Muscle of arm (tissue), 12 donors: ENCODE data around the gene CNIH3. TPM values are rescaled to one million over a fixed set of nuclear protein-coding genes. Genes with fewer than 3 reads are reported as not detected.

Experiments used
- DNase-seq: peaks from one replicate; pipeline ENCODE4 v3.0.0-alpha.2; 2013
- polyA plus RNA-seq, 12 donors: library from polyadenylated mRNA; unstranded; fragments of 120-200 nt; gene quantifications; one replicate each; pipeline ENCODE4 v1.2.1, GENCODE V29; 2013; ENCODE audit not compliant: insufficient read length in 12 of 12

Gene CNIH3
- polyA plus RNA-seq, 12 donors: 1.9 to 3.8 (median 3.3) TPM; not detected in 2

DNA sequence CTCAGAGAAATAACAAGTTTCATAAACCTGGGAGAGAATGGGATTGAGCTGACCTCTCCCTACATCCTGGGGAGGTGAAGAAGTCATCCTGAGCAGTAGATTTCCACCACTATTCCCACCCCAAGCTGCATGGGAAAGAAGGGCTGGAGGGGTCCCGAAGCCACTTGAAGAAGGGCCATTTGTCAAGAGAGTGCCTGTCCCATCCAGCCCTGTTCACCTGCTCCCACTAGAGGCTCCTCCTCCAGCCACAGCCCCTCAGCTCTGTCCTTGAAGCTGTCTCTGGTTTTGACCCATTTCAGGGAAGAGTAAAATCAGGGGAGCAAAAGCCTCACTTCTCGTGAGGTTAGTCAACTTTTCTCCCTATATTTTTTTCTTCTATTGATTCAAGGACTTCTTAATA, 157.5 kb downstream of the CNIH3 start:
- no peak for DNase-seq

DNA sequence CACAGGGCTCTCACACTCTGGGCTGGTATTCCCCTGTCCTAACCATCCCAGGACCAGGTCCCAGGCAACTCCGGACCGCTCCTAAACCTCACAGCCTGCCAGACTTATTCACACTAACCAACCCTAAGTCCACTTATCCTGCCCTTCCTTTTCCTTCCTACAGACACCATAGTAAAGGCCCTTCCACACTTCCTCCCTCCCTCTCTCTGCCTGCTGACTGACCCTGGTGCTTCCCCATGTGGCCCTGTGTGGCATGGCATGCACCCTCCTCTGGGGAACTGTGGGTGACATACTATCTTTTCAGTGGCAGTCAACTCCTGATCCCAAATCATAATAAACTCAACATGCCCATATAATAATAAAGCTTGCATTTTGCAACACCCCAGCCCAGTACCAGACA, 158.3 kb downstream of the CNIH3 start:
- DNase-seq: no peak

DNA sequence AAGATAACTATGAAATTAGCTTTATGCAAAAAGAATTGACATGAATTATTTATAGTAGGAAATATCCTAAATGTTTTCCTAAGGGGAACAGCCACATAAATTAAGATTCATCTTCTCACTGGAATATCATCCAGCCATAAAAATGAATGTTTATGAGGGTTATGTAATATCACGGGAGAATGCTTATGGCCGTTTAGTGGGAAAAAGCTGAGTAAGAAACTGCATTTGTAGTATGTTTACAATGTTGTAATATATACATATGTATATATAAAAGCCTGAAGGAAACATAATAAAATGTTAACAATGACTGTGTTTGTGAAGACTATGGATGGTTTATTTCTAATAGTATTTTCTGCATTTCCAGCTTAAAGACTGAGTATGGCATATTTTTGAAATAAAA, 161.1 kb downstream of the CNIH3 start:
- DNase-seq: no peak

DNA sequence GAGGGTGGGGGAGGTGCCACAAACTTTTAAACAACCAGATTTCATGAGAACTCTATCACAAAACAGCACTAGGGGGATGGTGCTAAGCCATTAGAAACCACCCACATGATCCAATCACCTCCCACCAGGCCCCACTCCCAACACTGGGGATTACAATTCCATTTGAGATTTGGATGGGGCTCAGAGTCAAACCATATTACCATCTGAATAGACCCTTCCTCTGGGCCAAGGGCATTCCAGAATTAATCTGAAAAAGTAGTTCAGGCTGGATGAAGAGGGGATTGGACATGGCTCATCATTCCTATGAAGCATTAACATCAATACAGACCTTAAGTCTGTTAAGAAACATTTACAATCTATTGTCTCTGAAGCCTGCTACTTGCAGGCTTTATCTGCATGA, 163.4 kb downstream of the CNIH3 start:
- DNase-seq: no peak

DNA sequence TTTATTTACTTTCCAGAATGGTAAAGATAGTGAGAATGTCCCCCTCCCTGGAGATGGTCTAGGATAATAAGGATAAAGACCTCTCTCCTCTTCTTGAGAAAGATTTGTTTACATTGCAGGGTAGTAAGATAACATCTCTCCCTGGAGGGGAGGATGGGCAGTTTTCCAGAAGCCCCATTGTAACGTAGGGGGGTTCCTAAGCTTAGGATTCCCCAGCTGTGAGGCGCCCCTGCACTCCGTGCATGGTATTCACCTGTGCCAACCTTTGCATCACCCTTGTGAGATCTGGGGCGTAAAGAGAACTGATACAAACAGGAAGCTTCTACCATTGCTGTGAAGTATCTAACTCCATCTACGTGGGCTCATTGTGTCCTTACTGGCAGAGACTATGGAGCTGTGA, 164.6 kb downstream of the CNIH3 start:
- DNase-seq: no peak

DNA sequence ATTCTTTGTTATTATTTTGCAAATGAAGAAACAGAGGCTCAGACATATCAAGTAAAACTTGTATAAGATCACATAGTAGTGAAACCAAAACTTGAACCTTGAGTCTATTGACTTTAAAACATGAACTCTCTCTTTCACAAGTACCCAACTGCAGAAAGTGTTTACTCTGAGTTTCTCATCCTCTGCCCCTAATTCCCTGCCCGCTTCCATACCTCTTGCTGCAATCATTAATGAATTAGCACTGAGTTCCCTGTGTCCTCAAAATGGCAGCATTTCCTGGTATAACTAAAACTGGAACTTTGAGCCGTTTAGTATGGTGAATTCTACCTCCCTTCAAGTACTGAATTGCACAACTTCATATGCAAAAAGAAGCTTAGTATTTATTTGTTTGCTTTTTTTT, 165.7 kb downstream of the CNIH3 start:
- no peak for DNase-seq

DNA sequence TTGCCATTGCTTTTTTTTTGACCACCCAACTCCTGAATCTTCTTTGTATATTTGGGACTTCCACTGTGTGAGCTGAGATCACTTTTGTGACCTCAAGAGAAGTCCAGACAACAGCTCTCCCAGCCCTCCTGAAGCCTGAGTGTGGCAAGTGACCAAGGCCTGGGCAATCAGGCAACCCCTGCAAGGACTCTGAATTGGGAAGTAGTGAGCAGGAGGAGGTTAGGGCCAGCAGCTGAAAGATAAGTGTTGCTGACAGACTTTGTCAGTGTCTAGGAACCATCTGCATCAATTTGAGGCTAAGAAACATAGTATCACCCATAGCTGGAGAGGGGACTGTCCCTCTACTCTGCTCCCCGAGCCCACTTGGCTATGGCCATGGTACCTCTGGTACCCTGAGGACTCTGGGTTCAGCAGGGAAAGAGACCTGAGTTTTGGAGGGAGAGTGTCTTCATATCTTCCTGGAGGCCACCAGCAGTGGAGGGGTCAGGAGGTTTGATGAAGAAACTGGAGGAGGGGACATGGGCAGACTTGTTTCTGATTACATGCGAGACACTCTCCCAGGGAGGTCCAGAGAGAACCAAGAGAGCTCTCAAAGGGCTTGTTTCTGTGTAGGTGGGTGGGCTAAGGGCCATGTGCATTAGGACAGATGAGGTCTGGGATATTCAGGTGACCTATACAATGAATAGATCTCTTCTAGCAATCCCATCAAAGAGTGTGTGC, 166.3 kb downstream of the CNIH3 start:
- DNase-seq: no peak

DNA sequence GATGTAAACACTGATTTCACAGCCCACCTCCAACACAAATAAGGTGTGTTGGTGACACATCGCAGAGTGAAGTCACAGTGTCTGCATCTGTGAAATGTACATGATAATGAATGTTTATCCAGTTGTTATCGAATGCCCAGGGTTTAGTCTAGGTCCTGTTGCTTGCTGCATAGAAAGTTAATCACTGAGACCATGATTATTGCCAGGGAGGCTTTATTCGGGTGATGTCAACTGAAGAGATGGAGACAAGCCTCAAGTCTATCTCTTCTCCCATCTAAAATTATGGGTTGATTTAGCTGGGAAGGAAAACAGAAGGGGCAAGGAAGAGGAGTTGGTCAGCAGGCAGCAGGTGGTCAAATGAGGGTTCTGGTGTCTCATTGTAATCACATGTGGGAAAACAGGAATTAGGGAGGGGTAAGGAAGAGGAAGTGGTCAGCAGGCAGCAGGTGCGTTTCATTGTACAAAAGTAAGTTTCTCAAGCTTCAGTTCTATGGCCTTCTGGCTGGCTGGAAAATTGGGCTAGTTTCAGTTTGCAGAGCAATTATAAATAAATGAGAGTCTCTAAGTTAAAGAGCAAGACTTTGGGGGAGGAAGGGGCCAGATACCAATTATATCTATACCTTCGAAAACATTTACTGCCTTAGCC, 167.0 kb downstream of the CNIH3 start:
- DNase-seq: no peak

DNA sequence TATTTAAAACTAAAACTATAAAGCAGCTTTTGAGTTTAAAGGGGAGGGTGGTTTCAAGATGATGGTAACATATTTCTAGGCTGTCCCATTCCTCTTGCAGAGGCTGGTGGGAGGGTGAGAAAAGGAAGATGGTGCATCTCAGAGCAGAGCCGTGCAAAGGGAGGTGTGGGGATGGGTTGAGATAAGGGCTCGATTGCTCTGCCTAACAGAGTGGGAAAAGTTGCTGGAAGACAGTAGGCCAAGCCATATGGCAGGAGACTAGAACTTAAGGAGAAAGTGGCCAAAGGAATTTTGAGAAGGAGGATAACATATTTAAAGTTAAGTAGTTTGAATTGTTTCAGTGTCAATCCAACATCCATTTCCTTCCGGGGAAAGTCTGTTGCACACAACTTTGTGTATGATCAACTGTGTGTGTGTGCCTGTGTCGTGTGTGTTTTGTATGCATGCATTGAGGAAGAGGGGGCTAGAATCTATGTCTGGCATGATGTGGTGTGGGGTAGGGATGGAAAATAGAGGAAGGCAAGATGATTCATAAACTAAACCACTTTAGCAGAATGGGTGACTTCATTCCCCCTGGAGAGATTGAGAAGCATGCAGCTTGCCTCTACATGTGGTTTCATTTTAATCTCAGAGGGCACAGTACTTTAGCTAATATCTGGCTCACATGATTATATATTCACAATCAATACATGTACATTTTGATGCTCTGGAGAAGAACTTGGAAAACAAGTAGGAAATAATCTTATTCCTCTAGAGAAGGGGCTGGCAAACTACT, 168.3 kb downstream of the CNIH3 start:
- no peak for DNase-seq

DNA sequence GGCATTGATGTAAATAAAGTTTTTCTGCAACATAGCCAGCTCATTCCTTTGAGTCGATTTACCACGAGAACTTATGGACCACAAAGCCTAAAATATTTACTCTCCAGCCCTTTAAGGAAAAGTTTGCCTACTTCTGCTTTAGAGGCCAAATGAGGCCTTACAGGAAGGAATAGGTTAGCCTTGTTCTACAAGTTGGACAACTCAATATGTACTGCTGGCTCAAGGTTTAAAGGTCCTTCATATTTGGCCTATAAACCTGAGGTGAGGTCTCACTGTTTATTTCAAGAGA, 168.9 kb downstream of the CNIH3 start:
- DNase-seq: no peak

DNA sequence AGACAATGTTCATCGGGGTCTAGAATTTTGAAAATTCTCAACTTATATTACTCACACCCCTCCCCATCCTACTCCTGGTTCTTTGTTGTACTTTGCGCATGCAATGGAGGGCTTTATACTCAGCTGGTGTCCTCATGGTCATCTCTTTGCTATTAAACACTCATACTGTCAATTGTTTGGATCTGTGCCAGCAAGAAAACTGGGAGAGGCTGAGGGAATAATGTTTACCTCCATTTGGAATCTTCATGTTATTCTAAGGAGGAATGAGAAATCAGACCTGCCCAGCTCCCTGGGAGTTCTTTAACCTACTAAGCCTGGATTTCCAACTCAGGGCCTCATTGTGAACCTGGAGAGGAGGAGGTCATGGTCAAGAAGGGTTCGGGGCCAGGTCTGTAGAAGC, 169.5 kb downstream of the CNIH3 start:
- no peak for DNase-seq

DNA sequence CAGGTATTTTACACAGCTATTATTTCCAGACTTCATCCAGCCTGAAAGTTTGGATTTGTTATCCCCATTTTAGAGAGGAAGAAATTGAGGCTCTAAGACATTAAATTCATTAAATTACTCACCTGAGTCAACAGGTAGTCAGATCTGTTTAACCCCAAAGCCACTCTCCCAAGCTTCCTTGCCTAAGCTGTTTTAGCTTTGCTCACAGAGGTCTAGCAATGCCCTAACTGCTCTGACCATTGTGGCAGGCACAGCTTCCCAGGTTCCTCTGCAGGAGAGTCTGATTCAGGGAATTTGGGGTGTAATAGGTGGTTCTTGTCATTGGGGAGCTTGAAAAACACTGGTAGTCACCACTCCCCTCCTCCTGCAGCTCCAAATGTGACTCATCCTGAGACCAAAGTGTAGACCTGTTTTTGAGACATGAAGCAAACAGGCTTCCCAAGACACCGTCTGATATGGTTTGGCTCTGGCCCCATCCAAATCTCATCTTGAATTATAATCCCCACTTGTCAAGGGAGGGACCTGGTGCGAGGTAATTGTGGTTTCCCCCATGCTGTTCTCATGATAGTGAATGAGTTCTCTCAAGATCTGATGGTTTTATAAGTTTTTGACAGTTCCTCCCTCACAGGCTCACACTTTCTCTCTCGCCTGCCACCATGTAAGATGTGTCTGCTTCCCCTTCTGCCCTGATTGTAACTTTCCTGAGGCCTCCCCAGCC, 170.6 kb downstream of the CNIH3 start:
- no peak for DNase-seq

DNA sequence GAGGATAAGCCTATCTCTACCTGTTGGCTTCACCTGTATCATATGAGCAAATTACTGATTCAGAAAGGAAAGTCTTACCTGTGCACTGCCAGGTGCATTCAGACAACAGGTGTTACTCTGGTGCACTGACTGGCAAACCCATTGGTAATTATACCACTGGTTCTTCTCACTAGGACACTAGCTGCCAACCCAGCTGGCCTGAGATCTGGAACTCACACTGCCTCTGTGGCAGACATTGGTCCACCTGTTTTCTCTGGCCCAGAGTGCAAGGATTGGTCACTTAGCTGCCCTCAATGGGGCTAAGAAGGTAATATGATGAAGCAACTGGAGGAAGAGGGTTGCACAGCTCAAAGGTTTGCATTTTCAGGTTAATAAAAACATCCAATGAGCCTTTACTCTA, 173.2 kb downstream of the CNIH3 start:
- DNase-seq: no peak

Other genes with a start within 250 kb of the CNIH3 start
- 100 to 1,000 TPM in 1 of 12 donors, 10 to 100 TPM in 11; 35.6 to 389 (median 72.9) TPM for gene WDR26, start 181.5 kb upstream of the CNIH3 start, polyA plus RNA-seq